Endodermal cell (in vitro differentiated cells): ENCODE measurements around the gene PI4KA. TPM values are rescaled to one million over a fixed set of nuclear protein-coding genes. Genes with fewer than 3 reads are reported as not detected.

Source experiments
- DNase-seq: peaks from one replicate; pipeline ENCODE4 v3.0.0-alpha.2; 2017
- H3K27ac ChIP-seq: 2 replicates; pipeline ENCODE4 v1.5.1; 2013; ENCODE audit warnings: mild to moderate bottlenecking, low read depth, low read length, moderate library complexity
- H3K27me3 ChIP-seq: 2 replicates; pipeline ENCODE4 v1.6.1; 2013; ENCODE audit warnings: mild to moderate bottlenecking, low read length, moderate library complexity; ENCODE audit not compliant: insufficient read depth, control insufficient read depth, poor library complexity, severe bottlenecking
- H3K36me3 ChIP-seq: 2 replicates; pipeline ENCODE4 v1.7.0; 2013; ENCODE audit warnings: mild to moderate bottlenecking, low read length, moderate library complexity; ENCODE audit not compliant: control insufficient read depth, insufficient read depth
- H3K4me1 ChIP-seq: one replicate; pipeline ENCODE4 v1.7.0; 2013; ENCODE audit warnings: low read length; ENCODE audit not compliant: control insufficient read depth, insufficient read depth
- H3K4me3 ChIP-seq: 2 replicates; pipeline ENCODE4 v1.5.1; 2013; ENCODE audit warnings: mild to moderate bottlenecking, low read length, moderate library complexity
- H3K9ac ChIP-seq: 2 replicates; pipeline ENCODE4 v1.6.1; 2013; ENCODE audit warnings: mild to moderate bottlenecking, low read length, moderate library complexity; ENCODE audit not compliant: poor library complexity, severe bottlenecking; ENCODE audit errors: extremely low read depth
- H3K9me3 ChIP-seq: 2 replicates; pipeline ENCODE4 v1.6.1; 2013; ENCODE audit warnings: mild to moderate bottlenecking, low read length, moderate library complexity; ENCODE audit not compliant: control insufficient read depth
- H3K27ac Mint-ChIP-seq: 2 replicates; pipeline ENCODE4 v1.8.0; 2020; ENCODE audit warnings: mixed read lengths
- H3K27me3 Mint-ChIP-seq: 2 replicates; pipeline ENCODE4 v1.8.0; 2021; ENCODE audit warnings: mild to moderate bottlenecking, mixed read lengths; ENCODE audit not compliant: insufficient read depth
- H3K36me3 Mint-ChIP-seq: 2 replicates; pipeline ENCODE4 v1.8.0; 2020; ENCODE audit warnings: low read depth, mixed read lengths
- H3K4me1 Mint-ChIP-seq: 2 replicates; pipeline ENCODE4 v1.8.0; 2020; ENCODE audit warnings: mixed read lengths
- H3K4me3 Mint-ChIP-seq: 2 replicates; pipeline ENCODE4 v1.8.0; 2020; ENCODE audit warnings: mild to moderate bottlenecking, moderate library complexity, mixed read lengths
- H3K9me3 Mint-ChIP-seq: 2 replicates; pipeline ENCODE4 v1.8.0; 2020; ENCODE audit warnings: mild to moderate bottlenecking, mixed read lengths
- CTCF ChIP-seq: fragments of 200-600 bp; sonication (generic); conservative IDR thresholded peaks from 2 replicates; pipeline ENCODE4 v1.5.0; 2021; ENCODE audit warnings: antibody characterized with exemption, mild to moderate bottlenecking
- WGBS, 2 experiments: methylation state at CpG; one replicate each; pipeline versions ENCODE4 v1.1.5 to v1.1.7; 2013; ENCODE audit warnings: missing lambda C conversion rate in 2 of 2, mixed read lengths in 1 of 2; ENCODE audit not compliant: insufficient coverage in 1 of 2, insufficient read length in 1 of 2; 5-methylcytosine and 5-hydroxymethylcytosine counted together
- total RNA-seq, 2 donors: library from RNA; stranded (reverse); fragmentation: NEBNext Ultra II Directional in 1 of 2; extraction: Animal tissue kit (Norgen Biotek cat#: 25700) in 1 of 2; gene quantifications; 2 replicates in 1 of 2; 3 replicates in 1 of 2; pipeline ENCODE4 v1.2.1, GENCODE V29; 2021

Gene PI4KA
- total RNA-seq, 2 donors from 2014 or later, result 49.0 to 62.0 TPM

DNA sequence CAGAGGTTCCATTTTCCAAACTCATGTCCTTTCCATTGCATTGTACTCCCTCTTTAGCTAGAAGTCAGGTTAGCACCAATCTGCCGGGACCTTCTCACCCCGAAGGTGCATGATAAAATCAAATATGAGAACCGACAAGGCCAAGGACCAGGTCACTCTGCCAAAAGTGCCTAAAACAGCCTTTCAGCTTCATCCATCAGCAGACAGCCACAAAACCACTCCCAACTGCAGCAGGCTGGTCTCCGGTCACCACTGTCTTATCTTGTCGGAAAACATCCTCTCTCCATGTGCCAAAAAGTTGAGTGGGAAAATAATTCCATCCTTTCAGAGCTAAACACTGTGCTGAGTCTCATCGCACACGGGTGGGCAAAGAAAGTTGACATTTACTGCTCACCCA lies 1.4 kb downstream of the PI4KA start:
- Histone ChIP-seq H3K4me3 (peak overlapping the region; percentile 83), H3K27ac (no peak overlapping the region), H3K9ac (no peak overlapping the region), H3K4me1 (peaks cover 3% of the 10 kb centered on the region), H3K9me3 (no peaks in the 10 kb centered on the region), H3K36me3 (peaks cover under 1% of the 10 kb centered on the region), H3K27me3 (no peaks in the 10 kb centered on the region)
- 76 to 91% methylated on average over 4 to 7 of the region's 7 CpGs for WGBS, 2 experiments
- Mint-ChIP-seq H3K4me3 (peak overlapping the region; percentile 83), H3K27me3 (no peaks in the 10 kb centered on the region), H3K4me1 (peaks cover 30% of the 10 kb centered on the region), H3K36me3 (peaks cover 2% of the 10 kb centered on the region), H3K9me3 (no peaks in the 10 kb centered on the region), H3K27ac (no peak overlapping the region)
- no peak for TF ChIP-seq CTCF
- no peak for DNase-seq

DNA sequence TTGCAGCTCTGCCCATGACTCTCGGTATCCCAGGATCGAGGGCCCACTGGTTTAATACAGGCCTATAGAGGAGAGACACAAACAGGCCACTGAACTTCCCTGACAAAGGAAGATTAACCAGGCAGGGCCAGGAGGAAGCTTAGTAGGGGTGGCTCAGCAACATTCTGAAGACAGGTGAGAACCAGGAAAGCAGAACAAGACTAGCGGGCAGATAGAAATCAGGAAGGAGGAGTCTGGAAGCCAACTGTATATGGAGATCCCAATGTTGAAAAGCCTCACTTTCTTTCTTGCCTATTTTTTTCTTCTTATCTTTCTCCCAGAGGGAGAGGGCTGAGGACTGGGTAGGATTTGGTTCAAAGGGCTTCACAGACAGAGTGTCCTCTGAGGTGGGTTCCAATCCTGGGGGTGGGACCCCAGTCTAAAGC lies 5.4 kb downstream of the PI4KA start:
- Histone ChIP-seq H3K36me3 (no peaks in the 10 kb centered on the region), H3K27me3 (no peaks in the 10 kb centered on the region), H3K27ac (no peak overlapping the region), H3K9ac (peak overlapping the region; percentile 36), H3K4me1 (peaks cover 3% of the 10 kb centered on the region), H3K4me3 (no peak overlapping the region), H3K9me3 (no peaks in the 10 kb centered on the region)
- Mint-ChIP-seq H3K36me3 (no peaks in the 10 kb centered on the region), H3K4me1 (peaks cover 23% of the 10 kb centered on the region), H3K27me3 (no peaks in the 10 kb centered on the region), H3K27ac (peak overlapping the region; percentile 45), H3K9me3 (no peaks in the 10 kb centered on the region), H3K4me3 (no peak overlapping the region)
- WGBS, 2 experiments, result 92 to 94% methylated on average over 1 to 3 of the region's 3 CpGs
- TF ChIP-seq CTCF, result no peak
- peak; percentile 41 for DNase-seq

DNA sequence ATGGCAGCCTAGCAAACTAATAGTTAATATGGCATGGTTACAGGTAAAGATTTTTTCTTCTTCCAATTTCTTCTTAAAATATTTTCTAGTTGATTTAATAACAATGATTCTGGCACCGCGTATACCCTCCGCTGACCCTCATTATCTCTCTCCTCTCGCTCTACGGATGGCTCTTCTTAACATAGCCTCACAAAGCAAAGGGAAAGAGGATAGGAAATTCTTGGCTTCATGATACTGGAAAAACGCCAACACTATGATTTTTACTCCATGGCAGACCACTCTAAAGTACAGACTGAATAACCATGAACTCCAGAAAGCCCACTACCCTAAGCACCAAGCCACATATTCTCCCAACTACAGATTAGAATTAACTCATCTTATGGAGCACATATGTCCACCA lies 6.1 kb downstream of the PI4KA start:
- Mint-ChIP-seq H3K27me3 (no peaks in the 10 kb centered on the region), H3K27ac (no peak overlapping the region), H3K9me3 (no peaks in the 10 kb centered on the region), H3K4me1 (peaks cover 17% of the 10 kb centered on the region), H3K4me3 (no peak overlapping the region), H3K36me3 (no peaks in the 10 kb centered on the region)
- DNase-seq, result peak; percentile 2
- Histone ChIP-seq H3K9ac (peak overlapping the region; percentile 36), H3K4me1 (peaks cover 3% of the 10 kb centered on the region), H3K27me3 (no peaks in the 10 kb centered on the region), H3K9me3 (no peaks in the 10 kb centered on the region), H3K4me3 (no peak overlapping the region), H3K36me3 (no peaks in the 10 kb centered on the region), H3K27ac (no peak overlapping the region)
- no peak for TF ChIP-seq CTCF
- 92% methylated on average over 6 of the region's 6 CpGs; no CpG with 5 or more reads in 1 of the 2 experiments for WGBS, 2 experiments
